Activated CD8-positive, alpha-beta memory T cell treated with anti-CD3 and anti-CD28 coated beads, Interleukin-2, amount 50 U/mL, for 24 hours (primary cell): ENCODE data around the gene TMEM191C.
"Not testable (repeated sequence)": the region's sequence is repeated elsewhere in the genome, so short reads cannot be mapped to it uniquely, and the experiment has no call there.

Experiments
- DNase-seq: peaks from one replicate; pipeline ENCODE4 v3.0.0-alpha.2; 2020; ENCODE audit errors: extremely low read depth

TMEM191C gene

DNA sequence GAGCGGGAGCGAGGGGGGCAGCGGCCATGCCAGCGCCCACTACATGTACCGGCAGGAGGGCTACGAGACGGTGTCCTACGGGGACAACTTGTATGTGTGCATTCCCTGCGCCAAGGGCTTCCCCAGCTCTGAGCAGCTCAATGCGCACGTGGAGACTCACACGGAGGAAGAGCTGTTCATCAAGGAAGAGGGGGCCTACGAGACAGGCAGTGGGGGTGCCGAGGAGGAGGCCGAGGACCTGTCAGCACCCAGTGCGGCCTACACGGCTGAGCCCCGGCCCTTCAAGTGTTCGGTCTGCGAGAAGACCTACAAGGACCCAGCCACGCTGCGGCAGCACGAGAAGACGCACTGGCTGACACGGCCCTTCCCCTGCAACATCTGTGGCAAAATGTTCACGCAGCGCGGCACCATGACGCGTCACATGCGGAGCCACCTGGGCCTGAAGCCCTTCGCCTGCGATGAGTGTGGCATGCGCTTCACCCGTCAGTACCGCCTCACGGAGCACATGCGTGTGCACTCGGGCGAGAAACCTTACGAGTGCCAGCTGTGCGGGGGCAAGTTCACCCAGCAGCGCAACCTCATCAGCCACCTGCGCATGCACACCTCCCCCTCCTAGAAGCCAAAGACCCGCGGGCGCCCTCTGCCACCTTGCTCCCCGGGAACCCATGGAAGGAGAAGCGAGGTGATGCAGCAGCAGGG, 20.9 kb upstream of the TMEM191C start:
- DNase-seq: no peak

- no peak for DNase-seq
These were observed 20.1 kb upstream of the TMEM191C start for GRCh38 chr22:21446827-21447690.

- no peak for DNase-seq
These were observed 19.3 kb upstream of the TMEM191C start for GRCh38 chr22:21447694-21448402.

DNA sequence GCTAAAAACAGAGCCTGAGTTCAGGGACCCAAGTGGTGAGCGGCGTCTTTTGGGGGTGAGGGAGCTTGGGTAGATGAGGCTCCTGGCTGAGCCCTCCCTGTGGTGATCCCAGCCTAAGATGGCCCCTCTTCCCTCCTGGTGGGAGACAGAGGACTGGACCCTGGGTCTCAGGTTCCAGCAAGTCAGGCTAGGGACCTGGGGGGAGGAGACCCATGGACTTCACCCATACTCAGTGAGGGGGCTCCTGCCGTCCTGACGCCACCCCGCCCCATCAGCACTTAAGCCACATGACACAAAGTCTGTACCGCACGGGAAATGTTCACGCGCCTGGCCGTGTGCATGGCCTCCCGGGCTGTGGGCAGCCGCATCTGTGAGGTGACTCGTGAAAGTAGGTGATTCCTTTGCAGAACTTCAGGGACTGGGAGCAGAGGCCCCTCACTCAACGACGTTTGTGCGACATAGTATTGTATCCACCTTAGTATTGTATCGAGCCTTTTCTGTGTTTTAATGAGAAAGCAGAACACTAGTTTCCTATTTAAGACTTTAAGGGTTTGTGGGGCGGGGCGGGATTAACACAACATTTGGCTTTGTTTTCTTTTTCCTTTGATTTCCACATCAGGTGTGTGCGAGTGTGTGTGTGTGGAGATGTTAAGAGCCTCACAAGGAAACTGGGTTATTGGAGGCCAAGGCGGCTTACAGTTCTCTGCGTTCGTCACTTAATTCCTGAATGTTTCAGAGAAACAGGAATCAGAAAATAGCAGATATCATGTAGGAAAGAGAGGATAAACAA, 18.4 kb upstream of the TMEM191C start:
- DNase-seq: no peak

- DNase-seq: no peak
These were observed 17.5 kb upstream of the TMEM191C start for GRCh38 chr22:21449531-21450319.

GRCh38 chr22:21450320-21450831, 16.8 kb upstream of the TMEM191C start:
- DNase-seq: no peak

DNA sequence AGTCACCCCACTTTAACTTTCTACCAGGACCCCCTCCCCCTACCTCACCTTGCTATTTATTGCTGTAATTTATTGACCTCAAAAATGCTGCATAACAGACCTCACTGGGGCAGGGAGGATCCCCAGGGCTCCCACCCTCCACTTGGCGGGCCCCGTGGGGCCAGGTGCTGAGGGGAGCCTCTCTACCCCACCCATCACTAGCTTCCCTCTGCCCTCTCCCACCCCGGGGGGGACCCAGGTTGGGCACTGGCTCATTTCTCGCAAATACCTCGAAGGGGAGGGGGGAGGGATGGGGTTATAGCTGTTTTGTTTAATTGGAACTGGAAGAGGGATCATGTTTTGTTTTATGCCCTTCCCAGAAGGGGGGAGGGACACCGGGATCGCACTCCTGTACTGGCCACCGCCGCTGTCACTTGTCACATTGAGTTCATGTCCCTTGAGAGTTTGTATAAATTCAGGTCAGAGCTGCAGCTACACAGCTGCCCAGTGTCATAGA, 16.3 kb upstream of the TMEM191C start:
- no peak for DNase-seq

DNA sequence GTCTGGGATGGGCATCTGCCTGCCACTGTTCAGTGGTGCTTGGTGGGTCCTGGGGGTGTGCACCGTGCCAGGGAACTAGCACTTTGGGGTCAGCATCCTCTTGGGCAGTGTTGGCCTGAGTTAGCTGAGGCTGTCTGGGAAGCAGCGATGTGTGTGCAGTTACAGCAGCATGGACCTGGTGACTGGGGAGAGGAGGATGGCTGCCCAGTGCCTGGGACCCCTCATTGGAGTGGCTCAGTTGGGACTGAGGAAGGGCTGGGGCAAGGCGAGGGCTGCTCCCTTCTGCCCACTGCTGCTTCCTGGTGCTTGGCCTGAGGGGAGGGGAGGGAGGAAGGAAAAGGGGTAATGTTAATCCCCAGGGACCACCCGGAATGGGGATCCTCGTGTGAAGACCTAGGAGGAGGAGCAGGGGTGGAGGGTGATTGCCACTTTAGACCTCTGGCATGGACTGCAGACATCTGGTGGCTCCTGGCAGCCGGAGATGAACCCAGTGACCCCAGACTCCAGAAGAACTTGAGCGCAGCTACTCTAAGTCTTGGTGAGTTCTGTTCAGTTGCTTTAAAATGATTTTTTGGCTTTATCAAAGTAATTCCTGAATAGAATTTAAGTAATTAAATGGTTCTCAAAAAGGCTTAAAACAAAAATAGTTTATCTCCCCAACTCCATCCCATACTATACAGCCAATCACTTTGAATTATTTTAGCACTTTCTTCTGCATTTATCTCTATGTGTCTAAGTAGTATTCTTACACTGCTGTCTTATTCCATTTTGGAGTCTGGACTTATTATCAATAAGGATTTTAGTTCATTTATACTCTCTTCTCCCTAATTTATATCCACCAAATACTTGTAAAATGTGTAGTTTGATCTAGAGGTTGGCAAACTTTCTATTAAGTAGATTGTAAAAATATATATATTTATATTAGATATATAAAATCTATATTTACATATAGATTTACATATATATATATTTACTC, 15.4 kb upstream of the TMEM191C start:
- DNase-seq: no peak

GRCh38 chr22:21452666-21453065, 14.5 kb upstream of the TMEM191C start:
- not testable (repeated sequence) for DNase-seq

GRCh38 chr22:21454998-21455333, 12.2 kb upstream of the TMEM191C start:
- not testable (repeated sequence) for DNase-seq

GRCh38 chr22:21455334-21456089, 11.7 kb upstream of the TMEM191C start:
- no peak for DNase-seq

DNA sequence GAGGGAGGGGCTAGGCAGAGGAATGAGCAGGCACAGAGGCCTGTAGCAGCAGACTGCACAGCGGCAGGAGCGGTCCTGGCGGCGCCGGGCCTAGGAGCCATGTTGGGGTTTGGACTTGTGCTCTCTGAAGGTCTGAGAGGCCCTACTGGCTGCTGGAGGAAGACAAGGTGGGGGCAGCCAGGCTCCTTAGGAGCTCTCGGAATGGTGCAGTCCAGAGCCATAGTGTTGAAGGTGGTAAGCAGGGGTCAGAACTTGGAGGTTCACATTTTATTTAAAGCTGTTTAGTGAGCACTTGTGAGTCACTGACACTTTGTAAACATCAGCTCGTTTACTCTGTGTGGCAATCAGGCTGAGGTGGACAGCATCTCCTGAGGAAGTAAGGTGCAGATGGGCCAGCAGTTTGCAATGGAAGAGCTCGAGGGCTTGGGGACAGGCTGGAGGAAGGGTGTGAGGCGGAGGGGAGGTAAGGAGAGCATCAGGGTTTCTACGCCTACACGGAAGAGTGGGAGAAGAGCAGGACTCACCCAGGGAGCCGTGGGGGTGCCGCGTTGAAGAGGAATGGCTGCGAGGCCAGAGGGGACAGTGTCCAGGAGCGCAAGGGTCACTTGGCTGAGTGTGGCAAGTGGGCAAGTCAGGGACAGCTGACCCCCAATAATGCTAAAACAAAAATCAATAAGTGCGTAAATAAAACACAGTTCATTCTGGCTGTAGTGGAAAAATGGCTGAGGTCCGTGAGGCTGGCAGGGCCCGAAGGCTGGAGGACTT, 10.0 kb upstream of the TMEM191C start:
- no peak for DNase-seq

GRCh38 chr22:21462672-21463071, 4.5 kb upstream of the TMEM191C start:
- not testable (repeated sequence) for DNase-seq

DNA sequence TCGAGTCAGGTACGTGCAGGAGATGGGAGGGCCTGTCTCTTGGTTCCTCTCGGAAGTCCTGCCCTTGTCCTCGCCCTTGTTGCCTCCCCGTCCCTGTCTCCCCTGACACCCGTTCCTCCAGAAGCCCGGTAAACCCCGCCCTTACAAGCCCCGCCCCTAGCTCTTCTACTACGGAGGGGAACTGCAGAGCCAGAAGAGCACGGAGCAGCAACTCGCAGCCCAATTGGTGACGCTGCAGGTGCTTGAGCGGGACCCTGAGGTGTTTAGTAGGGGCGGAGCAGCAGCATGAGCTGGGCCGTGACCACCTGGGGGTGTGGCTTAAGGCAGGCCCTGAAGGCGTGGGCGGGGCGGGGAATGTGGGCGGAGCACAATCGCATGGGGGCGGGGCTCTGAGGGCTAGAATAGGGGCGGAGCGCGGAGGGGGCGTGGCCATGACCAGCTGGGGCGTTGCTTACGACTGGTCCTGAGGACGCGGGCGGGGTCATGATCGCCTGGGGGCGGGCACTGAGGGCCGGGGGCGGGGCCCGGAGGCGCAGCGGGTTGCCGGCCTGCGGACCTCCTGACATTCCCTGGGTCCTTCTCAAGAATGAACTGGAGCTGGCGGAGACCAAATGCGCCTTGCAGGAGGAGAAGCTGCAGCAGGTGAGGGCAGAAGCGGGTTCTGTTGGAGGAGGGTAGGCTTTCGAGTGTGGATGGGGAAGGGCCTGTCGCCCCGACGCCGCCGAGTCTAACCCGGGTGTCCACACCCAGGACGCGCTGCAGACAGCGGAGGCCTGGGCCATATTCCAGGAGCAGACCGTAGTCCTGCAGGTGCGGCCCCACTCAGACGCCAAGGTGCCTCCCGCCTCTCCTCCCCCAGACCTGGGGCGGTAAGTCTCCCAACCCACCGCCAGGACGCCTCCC, 1.3 kb downstream of the TMEM191C start:
- DNase-seq: peak; percentile 76

- DNase-seq: not testable (repeated sequence)
These were observed 2.2 kb downstream of the TMEM191C start for GRCh38 chr22:21469097-21469994.

GRCh38 chr22:21472984-21473383, 5.8 kb downstream of the TMEM191C start:
- not testable (repeated sequence) for DNase-seq
